Endothelial cell of umbilical vein (primary cell): Measurements from ENCODE around the gene LRRC17. TPM values are rescaled to one million over a fixed set of nuclear protein-coding genes. Genes with fewer than 3 reads are reported as not detected.
A peak's percentile ranks its signal among the peaks of the same experiment; 100 is the strongest.

Experiments used
- BruUV-seq: library from RNA; stranded (reverse); fragments of 400-500 nt; replicated peaks from 2 replicates; lab custom pipeline; 2021; lab: Mats Ljungman, UMichigan
- CTCF ChIA-PET: fragments of 300-600, 350-600 bp; sonication (Branson Sonifier 250); formaldehyde crosslinking; loops from one replicate; lab custom pipeline; 2021; ENCODE audit warnings: antibody characterized with exemption, inconsistent platforms; lab: Charles Lee
- POLR2A ChIA-PET: fragments of 300-600, 350-600 bp; sonication (Branson Sonifier 250); formaldehyde crosslinking; loops from one replicate; lab custom pipeline; 2021; ENCODE audit warnings: antibody characterized with exemption, inconsistent platforms; lab: Charles Lee
- DNase-seq: peaks from one replicate; pipeline ENCODE4 v3.0.0-alpha.2; 2011; ENCODE audit warnings: low read depth, low spot score
- FAIRE-seq: peaks from 2 replicates; lab custom pipeline; 2011; peaks lifted over from hg19 to GRCh38; lab: Jason Lieb, UNC
- H2AFZ ChIP-seq: 2 replicates; pipeline ENCODE4 v1.6.0; 2012; ENCODE audit warnings: low read depth, low read length, control low read depth, inconsistent platforms
- H3K27ac ChIP-seq: 2 replicates; pipeline ENCODE4 v1.5.1; 2011; ENCODE audit warnings: low read depth, mild to moderate bottlenecking, control low read depth, low read length, moderate library complexity; ENCODE audit not compliant: insufficient read depth
- H3K27me3 ChIP-seq, 2 experiments: 2 replicates each; pipeline versions ENCODE4 v1.6.0 to v1.6.1; 2011; ENCODE audit warnings: low read length in 2 of 2, mixed read lengths in 1 of 2; ENCODE audit not compliant: control insufficient read depth in 2 of 2, insufficient read depth in 2 of 2
- H3K36me3 ChIP-seq, 2 experiments: 2 replicates in 1 of 2; 3 replicates in 1 of 2; pipeline ENCODE4 v1.5.1; 2011; ENCODE audit warnings: low read length in 2 of 2, mild to moderate bottlenecking in 1 of 2, moderate library complexity in 1 of 2; ENCODE audit not compliant: control insufficient read depth in 2 of 2, insufficient read depth in 2 of 2; ENCODE audit errors: extremely low read depth in 1 of 2
- H3K4me1 ChIP-seq: 3 replicates; pipeline ENCODE4 v1.5.1; 2011; ENCODE audit warnings: mild to moderate bottlenecking, low read length; ENCODE audit not compliant: control insufficient read depth, insufficient read depth; ENCODE audit errors: extremely low read depth
- H3K4me2 ChIP-seq: 2 replicates; pipeline ENCODE4 v1.6.1; 2011; ENCODE audit warnings: low read length, control low read depth, mixed read lengths; ENCODE audit not compliant: insufficient read depth
- H3K4me3 ChIP-seq, 3 experiments: fragments of 200-600 bp in 1 of 3; sonication (generic), shearing (Covaris generic) in 1 of 3; replicated peaks in 1 of 3; 2 replicates each; pipeline ENCODE4 v1.5.1; 2011 to 2016; ENCODE audit warnings: control low read depth in 3 of 3, low read length in 3 of 3, mild to moderate bottlenecking in 2 of 3, inconsistent platforms in 1 of 3, low read depth in 1 of 3, moderate library complexity in 1 of 3; ENCODE audit not compliant: insufficient read depth in 1 of 3
- H3K79me2 ChIP-seq: 2 replicates; pipeline ENCODE4 v1.6.0; 2012; ENCODE audit warnings: low read length, inconsistent platforms; ENCODE audit not compliant: control insufficient read depth, insufficient read depth
- H3K9ac ChIP-seq: replicated peaks from 2 replicates; pipeline ENCODE3; 2011; ENCODE audit warnings: low read length, control low read depth; ENCODE audit not compliant: insufficient read depth; ENCODE audit errors: extremely low read depth
- H3K9me1 ChIP-seq: replicated peaks from 3 replicates; pipeline ENCODE4 v1.6.0; 2011; ENCODE audit warnings: mild to moderate bottlenecking, low read length; ENCODE audit not compliant: control insufficient read depth, insufficient read depth; ENCODE audit errors: extremely low read depth
- H3K9me3 ChIP-seq: replicated peaks from 2 replicates; pipeline ENCODE4 v1.5.1; 2012; ENCODE audit warnings: low read length, inconsistent platforms; ENCODE audit not compliant: control insufficient read depth, insufficient read depth
- H4K20me1 ChIP-seq: replicated peaks from 2 replicates; pipeline ENCODE3; 2011; ENCODE audit warnings: mild to moderate bottlenecking, low read length; ENCODE audit not compliant: control insufficient read depth, insufficient read depth; ENCODE audit errors: extremely low read depth
- EZH2 ChIP-seq: IDR thresholded peaks from 2 replicates; pipeline ENCODE4 v1.6.1; 2012; ENCODE audit warnings: borderline replicate concordance, low read depth, mild to moderate bottlenecking, moderate library complexity, low read length, inconsistent platforms; ENCODE audit not compliant: severe bottlenecking
- FOS ChIP-seq: IDR thresholded peaks from 2 replicates; pipeline ENCODE4 v1.6.1; 2011; ENCODE audit warnings: mild to moderate bottlenecking, low read length, moderate library complexity, borderline replicate concordance; ENCODE audit not compliant: insufficient read depth
- GATA2 ChIP-seq: IDR thresholded peaks from 2 replicates; pipeline ENCODE4 v1.7.0; 2011; ENCODE audit warnings: low read depth, mild to moderate bottlenecking, moderate library complexity, mixed read lengths, low read length; ENCODE audit not compliant: insufficient read length, insufficient read depth
- JUN ChIP-seq: IDR thresholded peaks from 2 replicates; pipeline ENCODE4 v1.6.1; 2011; ENCODE audit warnings: borderline replicate concordance, low read depth; ENCODE audit not compliant: insufficient read length, insufficient read depth
- MYC ChIP-seq: IDR thresholded peaks from one replicate; pipeline ENCODE4 v1.6.1; 2011; ENCODE audit warnings: mild to moderate bottlenecking, low read depth, low read length
- POLR2A ChIP-seq: IDR thresholded peaks from 2 replicates; pipeline ENCODE4 v1.6.1; 2012; ENCODE audit warnings: low read depth, mild to moderate bottlenecking, control low read depth, low read length
- POLR2AphosphoS5 ChIP-seq: IDR thresholded peaks from 2 replicates; pipeline ENCODE4 v1.6.1; 2012; ENCODE audit warnings: low read depth, mild to moderate bottlenecking, control low read depth, low read length, moderate library complexity; ENCODE audit not compliant: insufficient read depth
- dilution Hi-C: fragments of 300-500 bp; cut with MboI; formaldehyde crosslinking; loops from one replicate; pipeline ENCODE4 v1.15.0; 2019; ENCODE audit warnings: low sequenced_read_pairs; ENCODE audit not compliant: extremely low pct_ligation_motif_present
- intact Hi-C: fragments of 100-400 bp; cut with micrococcal nuclease; formaldehyde crosslinking; loops from one replicate; pipeline ENCODE4 v1.10.0; 2022
- polyA plus RNA-seq, 4 experiments: library from polyadenylated mRNA; depleted of rRNA in 3 of 4; stranded (reverse) in 3 of 4; unstranded in 1 of 4; fragments of >200 nt; gene quantifications; 2 replicates each; pipeline versions ENCODE4 v1.2.1 to v1.2.3, GENCODE V29; 2011 to 2012; ENCODE audit warnings: missing spikeins in 1 of 4
- total RNA-seq: library from RNA; stranded (reverse); gene quantifications from 2 replicates; pipeline ENCODE4 v1.2.3, GENCODE V29; 2021
- TF ChIP-seq, protein P1 (sequence below): IDR thresholded peaks from 2 replicates; pipeline ENCODE4 v1.6.1; 2011; ENCODE audit not compliant: insufficient read depth, insufficient read length
- TF ChIP-seq, protein P2 (sequence below), 2 donors: IDR thresholded peaks; 1 replicate in 1 of 2; 2 replicates in 1 of 2; pipeline ENCODE4 v1.5.1; 2011; ENCODE audit warnings: low read length in 2 of 2, mild to moderate bottlenecking in 2 of 2, moderate library complexity in 2 of 2, control low read depth in 1 of 2, inconsistent platforms in 1 of 2, low read depth in 1 of 2; ENCODE audit not compliant: insufficient read depth in 1 of 2; ENCODE audit errors: extremely low read depth in 1 of 2

LRRC17 gene
- total and polyA plus RNA-seq, 2 donors (not counting 3 experiments of a cell fraction or from before 2014, with no cell fraction given), result 22.7 to 33.7 TPM

DNA sequence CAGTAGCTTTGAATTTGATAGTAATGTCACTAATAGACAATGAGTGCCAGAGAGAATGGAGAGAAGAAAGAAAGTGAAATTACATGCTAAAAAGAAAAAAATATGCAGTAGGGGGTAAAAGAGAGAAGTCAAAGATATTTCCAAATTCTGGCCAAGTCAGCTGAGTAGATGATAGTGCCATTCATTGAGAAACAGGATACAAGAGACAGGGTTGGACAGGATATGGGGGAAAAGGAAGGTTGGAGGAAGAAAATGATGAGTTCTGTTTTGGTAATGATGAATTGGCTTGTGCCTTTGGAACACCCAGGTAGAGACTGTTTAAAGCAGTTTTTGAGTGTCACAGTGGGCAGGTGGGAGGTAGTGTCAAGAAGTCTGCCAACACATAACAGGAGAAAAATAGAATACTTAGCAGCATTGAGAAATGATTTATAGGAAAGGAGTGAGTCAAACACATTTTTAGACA, 78.3 kb downstream of the LRRC17 start:
- intact Hi-C loops, result no loop called here
- DNase-seq (no peak), FAIRE-seq (no peak)
- Histone ChIP-seq H2AFZ (no peak overlapping the region), H3K79me2 (no peaks in the 10 kb centered on the region), H3K27ac (peak overlapping the region; percentile 99), H3K36me3 (no peaks in the 10 kb centered on the region), H3K27me3 (no peaks in the 10 kb centered on the region), H3K4me2 (peak overlapping the region; percentile 70), H3K9ac (peak overlapping the region; percentile 40), H3K9me1 (no peaks in the 10 kb centered on the region), H3K4me1 (peaks cover 43% of the 10 kb centered on the region), H4K20me1 (no peaks in the 10 kb centered on the region), H3K9me3 (no peaks in the 10 kb centered on the region), H3K4me3 (no peak overlapping the region)
- no peak for TF ChIP-seq GATA2
- no peak for TF ChIP-seq POLR2A
- no peak for TF ChIP-seq POLR2AphosphoS5
- TF ChIP-seq MYC, result no peak
- no peak for TF ChIP-seq FOS
- TF ChIP-seq EZH2, result no peak
- TF ChIP-seq, protein P1, sequence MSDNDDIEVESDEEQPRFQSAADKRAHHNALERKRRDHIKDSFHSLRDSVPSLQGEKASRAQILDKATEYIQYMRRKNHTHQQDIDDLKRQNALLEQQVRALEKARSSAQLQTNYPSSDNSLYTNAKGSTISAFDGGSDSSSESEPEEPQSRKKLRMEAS, result no peak
- TF ChIP-seq, protein P2, sequence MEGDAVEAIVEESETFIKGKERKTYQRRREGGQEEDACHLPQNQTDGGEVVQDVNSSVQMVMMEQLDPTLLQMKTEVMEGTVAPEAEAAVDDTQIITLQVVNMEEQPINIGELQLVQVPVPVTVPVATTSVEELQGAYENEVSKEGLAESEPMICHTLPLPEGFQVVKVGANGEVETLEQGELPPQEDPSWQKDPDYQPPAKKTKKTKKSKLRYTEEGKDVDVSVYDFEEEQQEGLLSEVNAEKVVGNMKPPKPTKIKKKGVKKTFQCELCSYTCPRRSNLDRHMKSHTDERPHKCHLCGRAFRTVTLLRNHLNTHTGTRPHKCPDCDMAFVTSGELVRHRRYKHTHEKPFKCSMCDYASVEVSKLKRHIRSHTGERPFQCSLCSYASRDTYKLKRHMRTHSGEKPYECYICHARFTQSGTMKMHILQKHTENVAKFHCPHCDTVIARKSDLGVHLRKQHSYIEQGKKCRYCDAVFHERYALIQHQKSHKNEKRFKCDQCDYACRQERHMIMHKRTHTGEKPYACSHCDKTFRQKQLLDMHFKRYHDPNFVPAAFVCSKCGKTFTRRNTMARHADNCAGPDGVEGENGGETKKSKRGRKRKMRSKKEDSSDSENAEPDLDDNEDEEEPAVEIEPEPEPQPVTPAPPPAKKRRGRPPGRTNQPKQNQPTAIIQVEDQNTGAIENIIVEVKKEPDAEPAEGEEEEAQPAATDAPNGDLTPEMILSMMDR (IDR thresholded peaks at IDR 0.05; ENCODE audit: extremely low read depth in 1 of 2, insufficient read depth in 1 of 2, low read depth in 1 of 2, low read length in 2 of 2), result no peak
- TF ChIP-seq JUN, result no peak
- TSS peak; percentile 41 for BruUV-seq
- POLR2A ChIA-PET, result no interaction called here
- CTCF ChIA-PET, result interaction anchor here (0.5 to 3.3 kb wide), 3 partner anchors 71 to 155 kb away, joined by 3 to 35 read pairs (median 6); no protein-coding TSS in a partner anchor
- dilution Hi-C loops, result no loop called here
